Caco-2 (cell line): ENCODE data around the gene MYO9A. TPM values are rescaled to one million over a fixed set of nuclear protein-coding genes. Genes with fewer than 3 reads are reported as not detected.

Source experiments
- BruUV-seq: library from RNA; stranded (reverse); fragments of 400-500 nt; replicated peaks from 2 replicates; lab custom pipeline; 2021; lab: Mats Ljungman, UMichigan
- CTCF ChIA-PET: fragments of 300-600 bp; sonication (Branson Sonifier 250); formaldehyde crosslinking; loops from one replicate; lab custom pipeline; 2022; ENCODE audit warnings: antibody characterized with exemption; lab: Charles Lee
- POLR2A ChIA-PET: fragments of 300-600 bp; sonication (Branson Sonifier 250); formaldehyde crosslinking; loops from one replicate; lab custom pipeline; 2022; ENCODE audit warnings: antibody characterized with exemption; lab: Charles Lee
- DNase-seq, 2 experiments: peaks; one replicate each; pipeline versions ENCODE4 v3.0.0 to v3.0.0-alpha.2; 2020 to 2022
- H3K27me3 ChIP-seq: replicated peaks from 2 replicates; pipeline ENCODE4 v1.6.0; 2011; ENCODE audit warnings: low read length; ENCODE audit not compliant: control insufficient read depth, insufficient read depth
- H3K36me3 ChIP-seq: 2 replicates; pipeline ENCODE4 v1.5.1; 2011; ENCODE audit warnings: low read length; ENCODE audit not compliant: control insufficient read depth, insufficient read depth
- H3K4me1 ChIP-seq: fragments of 250-450 bp; sonication (Bioruptor Pico); 2 replicates; pipeline ENCODE4 v1.5.1; 2020; ENCODE audit warnings: mild to moderate bottlenecking
- H3K4me3 ChIP-seq: 2 replicates; pipeline ENCODE4 v1.5.1; 2011; ENCODE audit warnings: low read depth, mild to moderate bottlenecking, control low read depth, low read length
- H3K9me3 ChIP-seq: fragments of 250-450 bp; sonication (Bioruptor Pico); 2 replicates; pipeline ENCODE4 v1.5.1; 2020; ENCODE audit warnings: mild to moderate bottlenecking, moderate library complexity
- H3K27ac Mint-ChIP-seq: one replicate; pipeline ENCODE4 v1.8.0; 2022; ENCODE audit warnings: mixed read lengths; ENCODE audit not compliant: unreplicated experiment
- H3K27me3 Mint-ChIP-seq: one replicate; pipeline ENCODE4 v1.8.0; 2022; ENCODE audit warnings: mixed read lengths; ENCODE audit not compliant: insufficient read depth, unreplicated experiment
- H3K36me3 Mint-ChIP-seq: one replicate; pipeline ENCODE4 v1.8.0; 2022; ENCODE audit warnings: mild to moderate bottlenecking, mixed read lengths; ENCODE audit not compliant: insufficient read depth, unreplicated experiment
- H3K4me1 Mint-ChIP-seq: one replicate; pipeline ENCODE4 v1.8.0; 2022; ENCODE audit warnings: low read depth, mixed read lengths; ENCODE audit not compliant: unreplicated experiment
- H3K4me3 Mint-ChIP-seq: one replicate; pipeline ENCODE4 v1.8.0; 2022; ENCODE audit warnings: mild to moderate bottlenecking, moderate library complexity, mixed read lengths; ENCODE audit not compliant: unreplicated experiment
- H3K9me3 Mint-ChIP-seq: one replicate; pipeline ENCODE4 v1.8.0; 2022; ENCODE audit warnings: mixed read lengths; ENCODE audit not compliant: unreplicated experiment
- CTCF ChIP-seq, 2 experiments: fragments of 200-600 bp in 1 of 2; IDR thresholded peaks; 1 replicate in 1 of 2; 2 replicates in 1 of 2; pipeline versions ENCODE4 v1.5.1 to v1.8.0; 2011 to 2022; ENCODE audit warnings: antibody characterized with exemption in 1 of 2, control low read depth in 1 of 2, inconsistent platforms in 1 of 2, low read depth in 1 of 2, low read length in 1 of 2, mild to moderate bottlenecking in 1 of 2, moderate library complexity in 1 of 2; ENCODE audit not compliant: insufficient read depth in 1 of 2, severe bottlenecking in 1 of 2, unreplicated experiment in 1 of 2
- intact Hi-C: fragments of 100-400 bp; cut with micrococcal nuclease; formaldehyde crosslinking; loops from one replicate; pipeline ENCODE4 v1.10.0; 2022; ENCODE audit not compliant: unreplicated experiment
- total RNA-seq: library from RNA; stranded (reverse); gene quantifications from 2 replicates; pipeline ENCODE4 v1.2.3, GENCODE V29; 2022

MYO9A gene
- total RNA-seq, 1 experiment from 2014 or later, result 71.9 TPM

GRCh38 chr15:71826196-71826595, 291.8 kb downstream of the MYO9A start:
- BruUV-seq, result no TSS peak
- H3K27me3 Mint-ChIP-seq, result no peaks in the 10 kb centered on the region
- ChIA-PET CTCF (no interaction called here), POLR2A (no interaction called here)
- H3K9me3 ChIP-seq, result no peaks in the 10 kb centered on the region
- no peak overlapping the region for H3K4me3 Mint-ChIP-seq
- H3K4me3 ChIP-seq, result no peak overlapping the region
- H3K9me3 Mint-ChIP-seq, result no peaks in the 10 kb centered on the region
- H3K36me3 ChIP-seq, result no peaks in the 10 kb centered on the region; the same call in 1 of the 2 replicates
- no peak for TF ChIP-seq CTCF (IDR thresholded peaks at IDR 0.05; ENCODE audit: insufficient read depth in 1 of 2, low read depth in 1 of 2, low read length in 1 of 2, severe bottlenecking in 1 of 2, unreplicated experiment in 1 of 2)
- no peaks in the 10 kb centered on the region for H3K4me1 Mint-ChIP-seq
- intact Hi-C loops, result no loop called here
- no peaks in the 10 kb centered on the region for H3K4me1 ChIP-seq
- no peak for DNase-seq
- no peaks in the 10 kb centered on the region for H3K27me3 ChIP-seq
- H3K27ac Mint-ChIP-seq, result no peak overlapping the region
- H3K36me3 Mint-ChIP-seq, result peaks cover 71% of the 10 kb centered on the region

- DNase-seq, result no peak
- POLR2A ChIA-PET, result no interaction called here
- no peaks in the 10 kb centered on the region for H3K4me1 ChIP-seq
- H3K27me3 ChIP-seq, result no peaks in the 10 kb centered on the region
- no peak for TF ChIP-seq CTCF (IDR thresholded peaks at IDR 0.05; ENCODE audit: insufficient read depth in 1 of 2, low read depth in 1 of 2, low read length in 1 of 2, severe bottlenecking in 1 of 2, unreplicated experiment in 1 of 2)
- Mint-ChIP-seq H3K27me3 (no peaks in the 10 kb centered on the region), H3K4me3 (no peak overlapping the region), H3K36me3 (peaks cover 78% of the 10 kb centered on the region), H3K27ac (no peak overlapping the region), H3K4me1 (no peaks in the 10 kb centered on the region), H3K9me3 (no peaks in the 10 kb centered on the region)
- intact Hi-C loops, result no loop called here
- CTCF ChIA-PET, result no interaction called here
- TSS peak; percentile 6 for BruUV-seq
- H3K4me3 ChIP-seq, result no peak overlapping the region
- no peaks in the 10 kb centered on the region for H3K9me3 ChIP-seq
- no peaks in the 10 kb centered on the region; the same call in 1 of the 2 replicates for H3K36me3 ChIP-seq
Observed at GRCh38 chr15:71825021-71825730, 292.8 kb downstream of the MYO9A start.

- no peaks in the 10 kb centered on the region; the same call in 1 of the 2 replicates for H3K36me3 ChIP-seq
- DNase-seq, result no peak
- Mint-ChIP-seq H3K27ac (no peak overlapping the region), H3K4me1 (no peaks in the 10 kb centered on the region), H3K27me3 (no peaks in the 10 kb centered on the region), H3K9me3 (no peaks in the 10 kb centered on the region), H3K4me3 (no peak overlapping the region), H3K36me3 (peaks cover 66% of the 10 kb centered on the region)
- no peaks in the 10 kb centered on the region for H3K4me1 ChIP-seq
- H3K9me3 ChIP-seq, result no peaks in the 10 kb centered on the region
- POLR2A ChIA-PET, result no interaction called here
- H3K4me3 ChIP-seq, result no peak overlapping the region
- CTCF ChIA-PET, result no interaction called here
- intact Hi-C loops, result no loop called here
- no peaks in the 10 kb centered on the region for H3K27me3 ChIP-seq
- no TSS peak for BruUV-seq
- no peak for TF ChIP-seq CTCF (IDR thresholded peaks at IDR 0.05; ENCODE audit: insufficient read depth in 1 of 2, low read depth in 1 of 2, low read length in 1 of 2, severe bottlenecking in 1 of 2, unreplicated experiment in 1 of 2)
Observed at GRCh38 chr15:71823801-71824200, 294.1 kb downstream of the MYO9A start.
